DND-41 (cell line): Measurements from ENCODE around the gene MARCHF4.

ENCODE experiments used
- ATAC-seq: fragments of 200-7000 bp; cut with Tn5 transposase; 3 replicates; pipeline ENCODE4 v1.9.1; 2021; ENCODE audit warnings: low read depth; ENCODE audit not compliant: insufficient read depth
- DNase-seq: peaks from one replicate; pipeline ENCODE4 v3.0.0-alpha.2; 2020
- H2AFZ ChIP-seq: 2 replicates; pipeline ENCODE4 v1.6.0; 2012; ENCODE audit warnings: low read depth, low read length
- H3K27ac ChIP-seq: 2 replicates; pipeline ENCODE4 v1.5.1; 2012; ENCODE audit warnings: low read length, inconsistent platforms
- H3K27me3 ChIP-seq: fragments of 200-600 bp; sonication (generic); 2 replicates; pipeline ENCODE4 v1.6.0; 2012; ENCODE audit warnings: low read length, mild to moderate bottlenecking, inconsistent platforms; ENCODE audit not compliant: insufficient read depth, poor library complexity
- H3K36me3 ChIP-seq: 2 replicates; pipeline ENCODE4 v1.5.1; 2012; ENCODE audit warnings: low read length, inconsistent platforms; ENCODE audit not compliant: insufficient read depth
- H3K4me1 ChIP-seq: 2 replicates; pipeline ENCODE4 v1.5.1; 2012; ENCODE audit warnings: mild to moderate bottlenecking, low read length; ENCODE audit not compliant: insufficient read depth
- H3K4me2 ChIP-seq: 2 replicates; pipeline ENCODE4 v1.6.0; 2012; ENCODE audit warnings: mild to moderate bottlenecking, moderate library complexity, low read length, inconsistent platforms; ENCODE audit not compliant: insufficient read depth
- H3K4me3 ChIP-seq, 2 experiments: fragments of 200-600 bp in 1 of 2; shearing (Covaris generic) in 1 of 2; 2 replicates each; pipeline ENCODE4 v1.5.1; 2012 to 2016; ENCODE audit warnings: inconsistent platforms in 2 of 2, low read length in 2 of 2, mild to moderate bottlenecking in 2 of 2, low read depth in 1 of 2, moderate library complexity in 1 of 2
- H3K79me2 ChIP-seq: 2 replicates; pipeline ENCODE4 v1.6.0; 2012; ENCODE audit warnings: low read length, inconsistent platforms; ENCODE audit not compliant: insufficient read depth
- H3K9ac ChIP-seq: 2 replicates; pipeline ENCODE4 v1.6.0; 2012; ENCODE audit warnings: low read depth, mild to moderate bottlenecking, inconsistent platforms, low read length, moderate library complexity
- H3K9me3 ChIP-seq: 2 replicates; pipeline ENCODE4 v1.5.1; 2012; ENCODE audit warnings: low read length, moderate library complexity, mild to moderate bottlenecking, inconsistent platforms; ENCODE audit not compliant: insufficient read depth, severe bottlenecking
- H4K20me1 ChIP-seq: 2 replicates; pipeline ENCODE4 v1.6.0; 2012; ENCODE audit warnings: low read length; ENCODE audit not compliant: insufficient read depth
- EZH2 ChIP-seq: IDR thresholded peaks from 3 replicates; pipeline ENCODE4 v1.6.1; 2012; ENCODE audit warnings: borderline replicate concordance, low read depth, mild to moderate bottlenecking, moderate library complexity, low read length, inconsistent platforms; ENCODE audit not compliant: severe bottlenecking
- TF ChIP-seq, protein P1 (sequence below): IDR thresholded peaks from 2 replicates; pipeline ENCODE4 v1.5.1; 2012; ENCODE audit warnings: borderline replicate concordance, low read length, moderate library complexity, mild to moderate bottlenecking; ENCODE audit not compliant: poor library complexity, severe bottlenecking; ENCODE audit errors: extremely low read depth

MARCHF4 gene

DNA sequence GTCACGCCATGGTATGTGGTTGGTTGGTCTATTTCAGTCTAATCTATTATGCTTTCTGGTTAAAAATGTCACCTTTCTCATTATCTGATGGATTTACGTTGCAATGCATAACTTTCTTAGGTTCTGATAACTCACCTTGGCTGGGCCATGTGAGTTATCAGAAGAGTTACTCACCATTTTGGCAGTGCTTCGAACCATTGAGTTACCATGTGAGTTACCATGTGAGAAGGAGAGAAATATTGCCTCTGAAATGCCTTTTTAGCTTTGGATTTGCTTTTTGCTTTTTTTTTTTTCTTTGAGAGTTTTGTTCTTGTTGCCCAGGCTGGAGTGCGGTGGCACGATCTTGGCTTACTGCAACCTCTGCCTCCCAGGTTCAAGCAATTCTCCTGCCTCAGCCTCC is 41.6 kb upstream of the MARCHF4 start:
- H3K9ac ChIP-seq: no peak overlapping the region
- no peak overlapping the region for H2AFZ ChIP-seq
- H4K20me1 ChIP-seq: no peaks in the 10 kb centered on the region
- H3K27me3 ChIP-seq: no peaks in the 10 kb centered on the region
- peak overlapping the region; percentile 81 for H3K4me2 ChIP-seq
- no peak for TF ChIP-seq EZH2
- TF ChIP-seq, protein P1, sequence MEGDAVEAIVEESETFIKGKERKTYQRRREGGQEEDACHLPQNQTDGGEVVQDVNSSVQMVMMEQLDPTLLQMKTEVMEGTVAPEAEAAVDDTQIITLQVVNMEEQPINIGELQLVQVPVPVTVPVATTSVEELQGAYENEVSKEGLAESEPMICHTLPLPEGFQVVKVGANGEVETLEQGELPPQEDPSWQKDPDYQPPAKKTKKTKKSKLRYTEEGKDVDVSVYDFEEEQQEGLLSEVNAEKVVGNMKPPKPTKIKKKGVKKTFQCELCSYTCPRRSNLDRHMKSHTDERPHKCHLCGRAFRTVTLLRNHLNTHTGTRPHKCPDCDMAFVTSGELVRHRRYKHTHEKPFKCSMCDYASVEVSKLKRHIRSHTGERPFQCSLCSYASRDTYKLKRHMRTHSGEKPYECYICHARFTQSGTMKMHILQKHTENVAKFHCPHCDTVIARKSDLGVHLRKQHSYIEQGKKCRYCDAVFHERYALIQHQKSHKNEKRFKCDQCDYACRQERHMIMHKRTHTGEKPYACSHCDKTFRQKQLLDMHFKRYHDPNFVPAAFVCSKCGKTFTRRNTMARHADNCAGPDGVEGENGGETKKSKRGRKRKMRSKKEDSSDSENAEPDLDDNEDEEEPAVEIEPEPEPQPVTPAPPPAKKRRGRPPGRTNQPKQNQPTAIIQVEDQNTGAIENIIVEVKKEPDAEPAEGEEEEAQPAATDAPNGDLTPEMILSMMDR: no peak
- DNase-seq (no peak), ATAC-seq (no peak)
- no peaks in the 10 kb centered on the region for H3K9me3 ChIP-seq
- H3K36me3 ChIP-seq: peaks cover 18% of the 10 kb centered on the region
- H3K4me3 ChIP-seq: peak overlapping the region in 1 of 2 experiments; percentile 85; a peak in 2 of 4 replicates
- peaks cover 19% of the 10 kb centered on the region for H3K4me1 ChIP-seq
- peaks cover 13% of the 10 kb centered on the region for H3K79me2 ChIP-seq
- no peak overlapping the region for H3K27ac ChIP-seq

- Histone ChIP-seq H4K20me1 (no peaks in the 10 kb centered on the region), H3K79me2 (peaks cover 13% of the 10 kb centered on the region), H2AFZ (peak within 1 kb of the TSS; percentile 92), H3K27ac (peak within 1 kb of the TSS; percentile 97), H3K9ac (peak within 1 kb of the TSS; percentile 78), H3K36me3 (peaks cover 18% of the 10 kb centered on the region), H3K4me2 (peak within 1 kb of the TSS; percentile 81), H3K9me3 (no peaks in the 10 kb centered on the region), H3K27me3 (peaks cover 5% of the 10 kb centered on the region), H3K4me3 (peak within 1 kb of the TSS; percentile 70 to 85; a peak in 3 of 4 replicates), H3K4me1 (peaks cover 19% of the 10 kb centered on the region)
- no peak for TF ChIP-seq EZH2
- TF ChIP-seq, protein P1: no peak
- DNase-seq (peak; percentile 99), ATAC-seq (peak; percentile 90)
Measured at GRCh38 chr2:216412022-216412999, 40.0 kb upstream of the MARCHF4 start, which contains the start of gene SMARCAL1. SMARCAL1 (plus strand) TSS chr2:216412484; CDS start chr2:216414705, 2,221 bp downstream.

GRCh38 chr2:216410550-216410949 is 38.3 kb upstream of the MARCHF4 start:
- no peak for ATAC-seq
- Histone ChIP-seq H3K9ac (no peak overlapping the region), H3K9me3 (no peaks in the 10 kb centered on the region), H3K4me2 (no peak overlapping the region), H3K27ac (no peak overlapping the region), H4K20me1 (no peaks in the 10 kb centered on the region), H3K4me3 (no peak overlapping the region), H3K27me3 (peaks cover 11% of the 10 kb centered on the region), H3K4me1 (peaks cover 19% of the 10 kb centered on the region), H2AFZ (no peak overlapping the region), H3K79me2 (peaks cover 13% of the 10 kb centered on the region), H3K36me3 (peaks cover 9% of the 10 kb centered on the region)
- no peak for TF ChIP-seq EZH2
- TF ChIP-seq, protein P1: no peak
- no peak for DNase-seq
